Heart right ventricle (tissue), 16 donors: Measurements from ENCODE around the gene RPS6KA1. TPM values are rescaled to one million over a fixed set of nuclear protein-coding genes. Genes with fewer than 3 reads are reported as not detected.
A peak's percentile ranks its signal among the peaks of the same experiment; 100 is the strongest.

Experiments
- ATAC-seq, 8 donors: fragments of 200-7000 bp; cut with Tn5 transposase; one replicate each; pipeline ENCODE4 v1.9.1; 2020; ENCODE audit warnings: mild to moderate bottlenecking in 8 of 8, moderate library complexity in 8 of 8, moderate number of reproducible peaks in 1 of 8
- DNase-seq, 2 donors: peaks; one replicate each; pipeline ENCODE4 v3.0.0-alpha.2; 2020
- H3K27ac ChIP-seq, 10 donors: fragments of 200-600 bp; sonication (generic) in 2 of 10; one replicate each; pipeline versions ENCODE4 v1.5.0 to v1.8.0; 2020 to 2022; ENCODE audit warnings: mild to moderate bottlenecking in 3 of 10
- H3K27me3 ChIP-seq, 7 donors: fragments of 200-600 bp; one replicate each; pipeline ENCODE4 v1.8.0; 2021 to 2022; ENCODE audit warnings: mild to moderate bottlenecking in 2 of 7
- H3K36me3 ChIP-seq, 9 donors: fragments of 200-600 bp; sonication (generic) in 1 of 9; one replicate each; pipeline versions ENCODE4 v1.5.0 to v1.8.0; 2020 to 2022; ENCODE audit warnings: mild to moderate bottlenecking in 2 of 9
- H3K4me1 ChIP-seq, 9 donors: fragments of 200-600 bp; sonication (generic) in 1 of 9; one replicate each; pipeline versions ENCODE4 v1.5.0 to v1.8.0; 2020 to 2022; ENCODE audit warnings: mild to moderate bottlenecking in 4 of 9
- H3K4me3 ChIP-seq, 10 donors: fragments of 200-600 bp; sonication (generic) in 2 of 10; one replicate each; pipeline versions ENCODE4 v1.5.0 to v1.8.0; 2020 to 2022; ENCODE audit warnings: mild to moderate bottlenecking in 7 of 10, moderate library complexity in 2 of 10
- H3K9me3 ChIP-seq, 11 donors: fragments of 200-600 bp in 10 of 11; sonication (generic) in 2 of 11; one replicate each; pipeline versions ENCODE4 v1.5.0 to v1.8.0; 2013 to 2022; ENCODE audit warnings: mild to moderate bottlenecking in 2 of 11, control low read depth in 1 of 11, moderate library complexity in 1 of 11
- CTCF ChIP-seq, 9 donors: fragments of 200-600 bp; sonication (generic) in 2 of 9; IDR thresholded peaks; one replicate each; pipeline versions ENCODE4 v1.5.0 to v1.8.0; 2021 to 2022; ENCODE audit warnings: antibody characterized with exemption in 9 of 9, mild to moderate bottlenecking in 5 of 9, moderate library complexity in 1 of 9
- WGBS, 2 donors: extraction: QIAGEN DNeasy Blood & Tissue Kit; methylation state at CpG; one replicate each; pipeline ENCODE4 v1.1.7; 2013; ENCODE audit warnings: inconsistent platforms in 1 of 2; 5-methylcytosine and 5-hydroxymethylcytosine counted together
- intact Hi-C, 10 donors: fragments of 100-400 bp; cut with DNase I; formaldehyde crosslinking; loops; one replicate each; pipeline versions ENCODE4 v1.11.1 to v1.14.2; 2022
- polyA plus RNA-seq, 2 donors: library from polyadenylated mRNA; stranded (reverse); fragments of 200-250 nt; gene quantifications; one replicate each; pipeline ENCODE4 v1.2.3, GENCODE V29; 2013
- total RNA-seq, 10 donors: library from RNA; stranded (reverse); fragmentation: NEBNext Ultra II Directional in 3 of 10; extraction: Animal tissue kit (Norgen Biotek cat#: 25700) in 3 of 10; gene quantifications; one replicate each; pipeline versions ENCODE4 v1.2.1 to v1.2.4, GENCODE V29; 2021 to 2023
- donor health status: Arrhythmogenic right ventricular cardiomyopathy.
- donor health status: ischemic (EF 13 %, LVEDD 7.1; RV severe dilation, severe dysfunction).
- donor health status: healthy with polysubstance abuse.
- donor health status: DM: no; HTN: yes; CAD: no.
- donor health status: DM: no; HTN: no; CAD: no.
- donor health status: ischemic (EF 25% LVEDD 6.9; RV normal size, moderate dysfunction).
- donor health status: ischemic (EF 25% LVEDD 5.7; RV mildly dilated, moderate dysfunction).
- donor health status: healthy.
- donor health status: DM: yes; HTN: yes; CAD: no.
- donor health status: Ischemic cardiomyopathy.
- donor health status: ischemic (EF 35%, LVEDD 5.7; RV mildly dilated, moderate dysfunction).
- donor health status: nonischemic (EF 11% LVEDD 7.7; RV severe dilation, severe dysfunction).
- donor health status: DM: yes; HTN: yes; CAD: no.
- donor health status: PGD.
- donor health status: ischemic (EF 29% LVEDD 5.4; RV normal size, mild dysfunction).
- donor health status: nonischemic (EF 23%, LVEDD 6.1; RV moderate dilation, normal function).

The RPS6KA1 gene
- total and polyA plus RNA-seq, 12 donors = 1.4 to 12.2 (median 2.8) TPM

- WGBS, 2 donors = 71% methylated on average over 4 of the region's 4 CpGs
These were observed 5.4 kb upstream of the RPS6KA1 start for GRCh38 chr1:26524181-26524580.

GRCh38 chr1:26526287-26526686 lies 3.3 kb upstream of the RPS6KA1 start:
- peaks cover 0 to 17% (median 11%) of the 10 kb centered on the region in 9 donors for H3K4me1 ChIP-seq
- ATAC-seq (no peak), DNase-seq (no peak)
- peaks cover 0 to 31% (median 16%) of the 10 kb centered on the region in 7 donors for H3K27me3 ChIP-seq
- no peak overlapping the region for H3K4me3 ChIP-seq
- intact Hi-C loops = no loop called here
- no peak overlapping the region for H3K27ac ChIP-seq
- TF ChIP-seq CTCF (IDR thresholded peaks at IDR 0.05) = no peak
- 84 to 88% methylated on average over 5 of the region's 5 CpGs for WGBS, 2 donors
- no peaks in the 10 kb centered on the region for H3K36me3 ChIP-seq
- H3K9me3 ChIP-seq = no peaks in the 10 kb centered on the region

More at GRCh38 chr1:26524181-26524580, 5.4 kb upstream of the RPS6KA1 start:
- Histone ChIP-seq H3K36me3 (no peaks in the 10 kb centered on the region), H3K9me3 (no peaks in the 10 kb centered on the region), H3K4me1 (peaks cover 0 to 3% (median 0%) of the 10 kb centered on the region in 9 donors), H3K27ac (no peak overlapping the region), H3K27me3 (peaks cover 0 to 31% (median 16%) of the 10 kb centered on the region in 7 donors), H3K4me3 (no peak overlapping the region)
- intact Hi-C loops = no loop called here
- DNase-seq (no peak), ATAC-seq (no peak)
- TF ChIP-seq CTCF (IDR thresholded peaks at IDR 0.05) = no peak

GRCh38 chr1:26529405-26529654 lies 231 bp upstream of the RPS6KA1 start:
- Histone ChIP-seq H3K27ac (no peak overlapping the region), H3K9me3 (no peaks in the 10 kb centered on the region), H3K27me3 (peaks cover 0 to 10% (median 4%) of the 10 kb centered on the region in 7 donors), H3K4me3 (peak overlapping the region in 9 of 10 donors; percentile 51 to 93 (median 63)), H3K36me3 (no peaks in the 10 kb centered on the region), H3K4me1 (peaks cover 0 to 25% (median 11%) of the 10 kb centered on the region in 9 donors)
- no peak for DNase-seq
- WGBS, 2 donors = 1% methylated on average over 17 to 19 of the region's 19 CpGs
- no peak for ATAC-seq
- TF ChIP-seq CTCF (IDR thresholded peaks at IDR 0.05) = no peak
- intact Hi-C loops = no loop called here

- peak in 3 of 8 donors; percentile 6 to 20 (median 16) for ATAC-seq
- H3K9me3 ChIP-seq = no peaks in the 10 kb centered on the region
- no peak for DNase-seq
- no peak for TF ChIP-seq CTCF (IDR thresholded peaks at IDR 0.05)
- peak overlapping the region in 1 of 10 donors; percentile 83 for H3K27ac ChIP-seq
- H3K4me3 ChIP-seq = peak overlapping the region; percentile 47 to 93 (median 63)
- H3K36me3 ChIP-seq = no peaks in the 10 kb centered on the region
- 50 to 53% methylated on average over 8 of the region's 8 CpGs for WGBS, 2 donors
- H3K4me1 ChIP-seq = peaks cover 0 to 25% (median 11%) of the 10 kb centered on the region in 9 donors
- intact Hi-C loops = no loop called here
- no peaks in the 10 kb centered on the region for H3K27me3 ChIP-seq
These were observed 891 bp downstream of the RPS6KA1 start for GRCh38 chr1:26530410-26530894.
